ENCODE data around the gene RTKN.

Gene RTKN

GRCh38 chr2:74415762-74416395, 25.9 kb downstream of the RTKN start:
- no peak for DNase-seq

- DNase-seq: no peak
Measured at GRCh38 chr2:74414881-74415761, 26.6 kb downstream of the RTKN start.

GRCh38 chr2:74414441-74414840, 27.3 kb downstream of the RTKN start:
- no peak for DNase-seq

GRCh38 chr2:74413001-74413698, 28.6 kb downstream of the RTKN start:
- DNase-seq: no peak

- no peak for DNase-seq
Measured at GRCh38 chr2:74407682-74408081, 34.1 kb downstream of the RTKN start.

GRCh38 chr2:74406035-74406434, 35.7 kb downstream of the RTKN start:
- no peak for DNase-seq

- DNase-seq: no peak
Measured at GRCh38 chr2:74401891-74402290, 39.8 kb downstream of the RTKN start.

GRCh38 chr2:74399785-74400184, 42.0 kb downstream of the RTKN start:
- no peak for DNase-seq

- DNase-seq: no peak
Measured at GRCh38 chr2:74396149-74396548, 45.6 kb downstream of the RTKN start.

- DNase-seq: no peak
Measured at GRCh38 chr2:74393525-74393924, 48.2 kb downstream of the RTKN start.

GRCh38 chr2:74392449-74392743, 49.3 kb downstream of the RTKN start:
- DNase-seq: no peak

GRCh38 chr2:74391580-74392448, 49.9 kb downstream of the RTKN start:
- DNase-seq: peak; percentile 94 to 95

GRCh38 chr2:74391209-74391579, 50.5 kb downstream of the RTKN start:
- no peak for DNase-seq

- DNase-seq: no peak
Measured at GRCh38 chr2:74390606-74391005, 51.1 kb downstream of the RTKN start.

GRCh38 chr2:74387346-74387745, 54.4 kb downstream of the RTKN start:
- no peak for DNase-seq

- DNase-seq: no peak
Measured at GRCh38 chr2:74385396-74385795, 56.3 kb downstream of the RTKN start.

- no peak for DNase-seq
Measured at GRCh38 chr2:74384051-74384450, 57.7 kb downstream of the RTKN start.

GRCh38 chr2:74383254-74383653, 58.5 kb downstream of the RTKN start:
- DNase-seq: no peak

GRCh38 chr2:74381751-74382150, 60.0 kb downstream of the RTKN start:
- DNase-seq: no peak

GRCh38 chr2:74379851-74380789, 61.6 kb downstream of the RTKN start, which contains the start of gene DCTN1:
DCTN1 (minus strand) TSS chr2:74380311; CDS start chr2:74380037, 274 bp downstream.
- DNase-seq: peak in 1 of 2 experiments; percentile 7

GRCh38 chr2:74378007-74378406, 63.7 kb downstream of the RTKN start:
- DNase-seq: no peak

- DNase-seq: no peak
Measured at GRCh38 chr2:74375838-74376237, 65.9 kb downstream of the RTKN start.

All from activated CD4-positive, alpha-beta T cell treated with anti-CD3 and anti-CD28 coated beads, Interleukin-2, amount 50 U/mL, for 4 hours (primary cell).